CD14-positive monocyte (primary cell): ENCODE results near the gene SMTNL2. TPM values are rescaled to one million over a fixed set of nuclear protein-coding genes. Genes with fewer than 3 reads are reported as not detected.

Experiments used
- DNase-seq, 3 donors: peaks; one replicate each; pipeline ENCODE4 v3.0.0-alpha.2; 2011 to 2022
- H2AFZ ChIP-seq: 2 replicates; pipeline ENCODE4 v1.6.0; 2012; ENCODE audit warnings: mild to moderate bottlenecking, low read depth, low read length, inconsistent platforms; ENCODE audit not compliant: insufficient read depth, poor library complexity, severe bottlenecking
- H3K27ac ChIP-seq, 2 donors: 1 replicate in 1 of 2; 2 replicates in 1 of 2; pipeline ENCODE4 v1.5.1; 2012 to 2013; ENCODE audit warnings: low read length in 2 of 2, control low read depth in 1 of 2, inconsistent platforms in 1 of 2, low read depth in 1 of 2, mild to moderate bottlenecking in 1 of 2
- H3K27me3 ChIP-seq, 2 donors: one replicate each; pipeline versions ENCODE4 v1.6.0 to v1.6.1; 2011 to 2013; ENCODE audit warnings: low read length in 2 of 2; ENCODE audit not compliant: control insufficient read depth in 2 of 2, insufficient read depth in 2 of 2
- H3K36me3 ChIP-seq, 2 donors: replicated peaks in 1 of 2; 1 replicate in 1 of 2; 2 replicates in 1 of 2; pipeline versions ENCODE4 v1.5.1 to v1.6.1; 2012 to 2013; ENCODE audit warnings: low read length in 2 of 2, control low read depth in 1 of 2, inconsistent platforms in 1 of 2, mild to moderate bottlenecking in 1 of 2; ENCODE audit not compliant: insufficient read depth in 2 of 2, control insufficient read depth in 1 of 2
- H3K4me1 ChIP-seq, 2 donors: 1 replicate in 1 of 2; 2 replicates in 1 of 2; pipeline versions ENCODE4 v1.5.1 to v1.6.1; 2012 to 2013; ENCODE audit warnings: low read length in 2 of 2, control low read depth in 1 of 2, inconsistent platforms in 1 of 2, mild to moderate bottlenecking in 1 of 2, moderate library complexity in 1 of 2; ENCODE audit not compliant: insufficient read depth in 2 of 2, control insufficient read depth in 1 of 2
- H3K4me2 ChIP-seq: replicated peaks from 2 replicates; pipeline ENCODE3; 2012; ENCODE audit warnings: low read length, moderate library complexity, mild to moderate bottlenecking; ENCODE audit not compliant: poor library complexity, severe bottlenecking; ENCODE audit errors: extremely low read depth
- H3K4me3 ChIP-seq, 3 experiments: fragments of 200-600 bp in 1 of 3; sonication (generic) in 1 of 3; replicated peaks in 1 of 3; 1 replicate in 2 of 3; 2 replicates in 1 of 3; pipeline ENCODE4 v1.5.1; 2011 to 2013; ENCODE audit warnings: low read length in 3 of 3, mild to moderate bottlenecking in 3 of 3, control low read depth in 2 of 3, low read depth in 2 of 3, inconsistent platforms in 1 of 3, moderate library complexity in 1 of 3
- H3K79me2 ChIP-seq: 2 replicates; pipeline ENCODE4 v1.6.0; 2012; ENCODE audit warnings: mild to moderate bottlenecking, control low read depth, inconsistent platforms, low read length, moderate library complexity; ENCODE audit not compliant: insufficient read depth
- H3K9ac ChIP-seq: 2 replicates; pipeline ENCODE4 v1.6.0; 2017; ENCODE audit warnings: low read length, mild to moderate bottlenecking; ENCODE audit not compliant: insufficient read depth, poor library complexity, severe bottlenecking
- H3K9me3 ChIP-seq, 2 donors: replicated peaks in 1 of 2; 1 replicate in 1 of 2; 2 replicates in 1 of 2; pipeline versions ENCODE4 v1.5.1 to v1.6.1; 2012 to 2013; ENCODE audit warnings: low read length in 2 of 2, control low read depth in 1 of 2; ENCODE audit not compliant: control insufficient read depth in 1 of 2, insufficient read depth in 1 of 2
- H4K20me1 ChIP-seq: 2 replicates; pipeline ENCODE4 v1.6.0; 2012; ENCODE audit warnings: mild to moderate bottlenecking, low read length, control low read depth, moderate library complexity; ENCODE audit not compliant: insufficient read depth
- H3K27ac Mint-ChIP-seq, 7 donors: one replicate each; pipeline ENCODE4 v1.8.0; 2020; ENCODE audit warnings: mild to moderate bottlenecking in 7 of 7, mixed read lengths in 7 of 7, moderate library complexity in 6 of 7, inconsistent platforms in 2 of 7
- H3K27me3 Mint-ChIP-seq, 3 donors: one replicate each; pipeline ENCODE4 v1.8.0; 2021 to 2022; ENCODE audit warnings: low read depth in 3 of 3, mild to moderate bottlenecking in 3 of 3, mixed read lengths in 3 of 3, moderate library complexity in 3 of 3, inconsistent platforms in 1 of 3
- H3K36me3 Mint-ChIP-seq, 2 donors: one replicate each; pipeline ENCODE4 v1.8.0; 2020; ENCODE audit warnings: mixed read lengths in 2 of 2, inconsistent platforms in 1 of 2, mild to moderate bottlenecking in 1 of 2
- H3K4me1 Mint-ChIP-seq: one replicate; pipeline ENCODE4 v1.8.0; 2020; ENCODE audit warnings: mild to moderate bottlenecking, mixed read lengths
- H3K4me3 Mint-ChIP-seq, 2 donors: one replicate each; pipeline ENCODE4 v1.8.0; 2020; ENCODE audit warnings: mild to moderate bottlenecking in 2 of 2, mixed read lengths in 2 of 2, moderate library complexity in 1 of 2
- H3K9me3 Mint-ChIP-seq, 7 donors: one replicate each; pipeline ENCODE4 v1.8.0; 2020 to 2022; ENCODE audit warnings: mixed read lengths in 7 of 7, mild to moderate bottlenecking in 6 of 7, moderate library complexity in 6 of 7, inconsistent platforms in 2 of 7
- CTCF ChIP-seq: fragments of 200-600 bp; IDR thresholded peaks from one replicate; pipeline ENCODE4 v1.8.0; 2022; ENCODE audit warnings: antibody characterized with exemption, mild to moderate bottlenecking
- WGBS: methylation state at CpG from one replicate; pipeline ENCODE4 v1.1.5; 2013; ENCODE audit warnings: missing lambda C conversion rate; ENCODE audit not compliant: insufficient coverage; 5-methylcytosine and 5-hydroxymethylcytosine counted together
- intact Hi-C, 2 donors: fragments of 100-400 bp; cut with micrococcal nuclease; formaldehyde crosslinking; loops; one replicate each; pipeline versions ENCODE4 v1.15.0 to v1.15.1; 2023
- polyA plus RNA-seq, 3 donors: library from polyadenylated mRNA; depleted of rRNA in 1 of 3; unstranded in 2 of 3; stranded (reverse) in 1 of 3; fragments of 300-500 nt in 2 of 3; fragments of >200 nt in 1 of 3; fragmentation: Illumina TruSeq in 2 of 3; gene quantifications; 1 replicate in 2 of 3; 2 replicates in 1 of 3; pipeline ENCODE4 v1.2.3, GENCODE V29; 2012 to 2021

The SMTNL2 gene
- polyA plus RNA-seq, 3 donors = 0.08 TPM; not detected in 2

DNA sequence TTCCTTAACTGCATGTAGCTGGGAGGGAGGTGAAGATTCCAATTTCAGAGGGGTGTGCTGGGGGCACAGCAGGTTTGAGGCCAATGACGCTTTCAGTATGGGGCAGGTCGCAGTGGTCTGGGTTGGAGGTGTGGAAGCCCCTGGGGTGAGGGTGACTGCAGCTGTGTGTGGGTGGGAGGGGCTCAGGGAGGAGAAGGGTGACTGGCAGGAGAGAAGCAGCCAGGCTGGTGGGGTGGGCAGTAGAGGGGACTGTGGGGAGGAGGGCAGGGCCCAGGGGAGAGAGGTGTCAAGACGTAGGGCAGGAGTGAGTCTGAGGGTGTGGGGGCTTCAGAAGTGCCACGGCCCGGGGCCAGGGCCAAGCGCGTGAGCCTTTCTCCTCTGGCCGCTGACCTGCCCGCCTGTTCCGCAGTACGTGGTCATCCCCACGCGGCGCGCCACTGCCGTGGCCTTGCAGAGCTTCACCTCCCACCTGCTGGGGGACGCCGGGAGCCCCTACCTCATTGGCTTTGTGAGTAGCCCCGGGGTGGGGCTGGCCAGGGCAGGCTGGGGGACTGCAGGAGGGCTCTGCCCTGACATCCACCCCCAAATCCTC lies 48.6 kb upstream of the SMTNL2 start:
- Histone ChIP-seq H3K9me3 (no peaks in the 10 kb centered on the region), H2AFZ (no peak overlapping the region), H3K4me1 (peaks cover 22 to 25% of the 10 kb centered on the region in 2 donors), H3K4me3 (no peak overlapping the region), H3K79me2 (no peaks in the 10 kb centered on the region), H3K36me3 (peaks cover 29 to 31% of the 10 kb centered on the region in 2 donors), H3K9ac (peak overlapping the region; percentile 51), H4K20me1 (no peaks in the 10 kb centered on the region), H3K27ac (no peak overlapping the region), H3K27me3 (no peaks in the 10 kb centered on the region), H3K4me2 (peak overlapping the region; percentile 68)
- no peaks in the 10 kb centered on the region for H3K9me3 Mint-ChIP-seq
- 95% methylated on average over 9 of the region's 19 CpGs for WGBS
- peaks cover 31% of the 10 kb centered on the region for H3K4me1 Mint-ChIP-seq
- H3K36me3 Mint-ChIP-seq = peaks cover 14 to 30% of the 10 kb centered on the region in 2 donors
- DNase-seq = no peak
- peak overlapping the region in 1 of 2 donors; percentile 71 for H3K4me3 Mint-ChIP-seq
- TF ChIP-seq CTCF = no peak
- H3K27ac Mint-ChIP-seq = peak overlapping the region in 1 of 7 donors; percentile 41
- H3K27me3 Mint-ChIP-seq = peaks cover 8 to 16% (median 8%) of the 10 kb centered on the region in 3 donors
- intact Hi-C loops = no loop called here

DNA sequence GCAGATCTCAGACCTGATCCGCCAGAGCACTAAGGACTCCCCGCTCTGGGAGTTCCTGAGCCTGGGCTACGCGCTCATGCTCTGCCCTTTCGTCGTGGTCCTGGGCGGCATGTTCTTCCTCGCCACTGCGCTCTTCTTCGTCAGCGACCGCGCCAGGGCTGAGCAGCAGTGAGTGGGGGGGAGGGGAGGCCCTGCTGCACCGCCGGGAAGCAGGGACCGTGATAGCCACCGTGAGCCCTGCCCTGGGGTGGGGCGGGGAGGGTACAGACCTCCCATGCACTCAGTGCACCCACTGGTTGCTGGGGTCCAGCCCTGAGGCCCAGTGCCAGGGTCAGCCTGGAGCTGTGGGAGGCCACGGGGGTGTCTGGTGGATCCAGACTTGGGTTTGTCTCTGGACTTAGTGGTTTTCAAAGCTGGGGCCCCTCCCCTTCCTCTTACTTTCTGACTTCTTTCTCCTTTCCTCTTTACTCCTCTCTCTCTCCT lies 48.0 kb upstream of the SMTNL2 start:
- H4K20me1 ChIP-seq = no peaks in the 10 kb centered on the region
- peaks cover 8 to 13% (median 8%) of the 10 kb centered on the region in 3 donors for H3K27me3 Mint-ChIP-seq
- H3K36me3 Mint-ChIP-seq = peaks cover 18 to 35% of the 10 kb centered on the region in 2 donors
- no peaks in the 10 kb centered on the region for H3K9me3 Mint-ChIP-seq
- H3K27ac Mint-ChIP-seq = no peak overlapping the region
- H3K4me1 ChIP-seq = peaks cover 21 to 24% of the 10 kb centered on the region in 2 donors
- DNase-seq = peak in 2 of 3 donors; percentile 8 to 21
- intact Hi-C loops = no loop called here
- WGBS = 56% methylated on average over 14 of the region's 19 CpGs
- no peaks in the 10 kb centered on the region for H3K79me2 ChIP-seq
- H3K4me1 Mint-ChIP-seq = peaks cover 28% of the 10 kb centered on the region
- peak overlapping the region; percentile 29 for H2AFZ ChIP-seq
- no peaks in the 10 kb centered on the region for H3K27me3 ChIP-seq
- peak overlapping the region; percentile 50 to 71 for H3K4me3 Mint-ChIP-seq
- no peak for TF ChIP-seq CTCF
- no peaks in the 10 kb centered on the region for H3K9me3 ChIP-seq
- peak overlapping the region; percentile 68 for H3K4me2 ChIP-seq
- peak overlapping the region; percentile 51 for H3K9ac ChIP-seq
- H3K27ac ChIP-seq = peak overlapping the region in 1 of 2 donors; percentile 58
- H3K36me3 ChIP-seq = peaks cover 33 to 36% of the 10 kb centered on the region in 2 donors
- H3K4me3 ChIP-seq = peak overlapping the region in 2 of 3 experiments; percentile 3 to 37
